HCT116 (cell line): ENCODE results near the gene UBTD1.

Source experiments
- CTCF ChIP-seq, 3 experiments: fragments of 200-600 bp in 1 of 3; sonication (generic) in 1 of 3; IDR thresholded peaks in 2 of 3; conservative IDR thresholded peaks in 1 of 3; 2 replicates each; pipeline ENCODE4 v1.5.1; 2012 to 2017; ENCODE audit warnings: low read depth in 2 of 3, low read length in 2 of 3, antibody characterized with exemption in 1 of 3, borderline replicate concordance in 1 of 3, control low read depth in 1 of 3, mild to moderate bottlenecking in 1 of 3, mixed read lengths in 1 of 3, mixed run types in 1 of 3, moderate library complexity in 1 of 3; ENCODE audit not compliant: insufficient read depth in 1 of 3
- MAX ChIP-seq: IDR thresholded peaks from 2 replicates; pipeline ENCODE4 v1.6.1; 2012
- POLR2A ChIP-seq: IDR thresholded peaks from 2 replicates; pipeline ENCODE4 v1.7.0; 2011; ENCODE audit warnings: borderline replicate concordance; ENCODE audit not compliant: insufficient read depth, insufficient read length; ENCODE audit errors: extremely low read depth
- POLR2AphosphoS5 ChIP-seq: IDR thresholded peaks from 2 replicates; pipeline ENCODE4 v1.6.1; 2011; ENCODE audit warnings: mild to moderate bottlenecking, low read depth, low read length, moderate library complexity
- ZNF274 ChIP-seq: fragments of 200-500 bp; sonication (Bioruptor generic); IDR thresholded peaks from 2 replicates; pipeline ENCODE4 v1.6.1; 2014; ENCODE audit warnings: mild to moderate bottlenecking, low read depth, low read length, inconsistent platforms

- TF ChIP-seq ZNF274 (no peak), POLR2A (no peak), MAX (no peak), CTCF (IDR thresholded peaks at IDR 0.05 in 2 of 3, conservative IDR thresholded peaks at IDR 0.05 in 1 of 3; ENCODE audit: borderline replicate concordance in 1 of 3, insufficient read depth in 1 of 3, low read depth in 2 of 3, low read length in 2 of 3) (no peak), POLR2AphosphoS5 (no peak)
Observed at GRCh38 chr10:97494151-97494550, 4.6 kb upstream of the UBTD1 start.
